ENCODE measurements around the gene NOC3L. TPM values are rescaled to one million over a fixed set of nuclear protein-coding genes. Genes with fewer than 3 reads are reported as not detected.
"Not testable (repeated sequence)": the region's sequence is repeated elsewhere in the genome, so short reads cannot be mapped to it uniquely, and the experiment has no call there.

NOC3L gene
- total RNA-seq, 1 experiment from 2014 or later: 37.1 TPM

DNA sequence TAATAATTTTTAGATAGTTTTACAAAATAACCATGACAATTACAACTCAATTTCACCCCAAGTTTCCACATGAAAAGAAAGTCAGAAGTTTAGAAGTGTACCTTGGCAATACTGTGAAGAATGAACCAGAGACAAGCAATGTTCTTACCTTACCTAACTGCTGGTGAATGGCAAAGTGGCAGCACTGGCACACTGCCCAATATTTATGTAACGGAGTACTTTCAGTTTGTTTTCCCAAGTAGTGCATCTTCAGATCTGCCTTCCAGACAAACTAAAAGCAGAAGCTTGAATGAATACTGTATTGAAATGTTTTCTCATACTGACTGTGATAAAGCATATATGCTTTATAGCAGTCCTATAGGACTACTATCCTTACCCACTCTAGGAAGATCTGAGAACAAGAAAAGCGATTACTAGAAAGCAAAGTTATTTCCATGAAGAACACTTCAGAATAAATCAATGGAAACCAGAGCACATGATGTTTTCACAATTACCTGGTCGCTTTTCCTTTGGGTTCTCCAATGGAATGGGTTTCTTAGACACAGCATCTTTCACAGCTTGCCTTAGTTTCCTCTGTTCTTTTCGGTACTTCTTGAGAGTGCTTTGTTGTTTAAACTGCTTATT, 1.5 kb downstream of the NOC3L start:
- DNase-seq (ENCODE audit: low spot score): peak; percentile 29

DNA sequence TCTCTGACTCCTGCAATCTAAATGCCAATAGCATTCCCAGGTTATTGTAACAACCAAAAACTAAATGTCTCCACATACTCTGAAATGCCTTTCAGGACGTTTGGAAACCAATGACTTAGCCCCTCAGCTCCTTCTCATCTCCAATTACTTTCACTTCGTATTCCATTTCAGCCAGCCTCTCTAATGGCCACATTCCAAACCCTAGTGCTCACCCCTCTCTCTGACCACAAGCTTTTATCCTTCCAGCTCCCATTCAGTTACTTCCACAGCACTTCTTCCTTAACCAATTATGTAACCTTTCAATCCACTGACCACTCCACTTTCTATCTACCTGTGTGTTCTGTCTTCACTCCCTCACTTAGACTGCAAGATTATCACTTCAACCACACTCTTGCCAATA, 4.3 kb downstream of the NOC3L start:
- peak; percentile 85 for DNase-seq (ENCODE audit: low spot score)

DNA sequence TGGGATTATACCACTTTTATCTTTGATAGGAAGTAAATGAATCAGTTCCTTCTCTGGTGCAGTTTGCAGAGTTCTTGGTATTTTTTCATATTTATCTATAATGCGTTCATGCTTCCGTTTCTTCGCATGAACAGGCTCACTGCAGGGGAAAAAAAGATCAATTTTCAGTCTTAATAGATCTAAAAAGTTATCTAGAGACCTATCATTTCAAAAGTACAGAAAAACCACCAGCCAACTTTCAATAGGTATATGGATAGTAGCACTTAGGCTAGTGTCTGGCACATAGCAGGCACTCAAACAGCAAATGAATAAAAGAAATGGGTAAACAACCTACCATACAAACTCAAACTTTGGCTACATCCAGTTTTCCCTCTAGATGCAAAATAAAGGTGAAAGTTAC, 5.5 kb downstream of the NOC3L start:
- DNase-seq (ENCODE audit: low spot score): no peak

DNA sequence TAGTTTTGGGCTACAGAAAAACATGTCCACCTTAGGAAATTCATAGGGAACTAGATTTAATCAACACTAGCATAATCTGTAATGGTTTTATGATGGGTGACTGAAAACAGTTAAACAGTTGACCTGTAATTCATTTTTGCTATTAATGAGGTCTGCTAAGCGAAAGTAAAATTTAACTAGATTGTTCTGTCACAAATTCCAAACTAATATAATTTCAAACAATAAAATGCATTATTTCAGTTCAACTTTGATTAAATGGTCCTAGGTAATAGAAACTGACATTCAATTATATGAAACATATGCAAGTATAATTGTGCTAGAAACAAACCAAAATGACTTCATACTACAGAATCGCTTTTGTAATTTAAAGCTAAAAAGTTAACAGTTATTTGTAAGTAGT, 6.9 kb downstream of the NOC3L start:
- no peak for DNase-seq (ENCODE audit: low spot score)

DNA sequence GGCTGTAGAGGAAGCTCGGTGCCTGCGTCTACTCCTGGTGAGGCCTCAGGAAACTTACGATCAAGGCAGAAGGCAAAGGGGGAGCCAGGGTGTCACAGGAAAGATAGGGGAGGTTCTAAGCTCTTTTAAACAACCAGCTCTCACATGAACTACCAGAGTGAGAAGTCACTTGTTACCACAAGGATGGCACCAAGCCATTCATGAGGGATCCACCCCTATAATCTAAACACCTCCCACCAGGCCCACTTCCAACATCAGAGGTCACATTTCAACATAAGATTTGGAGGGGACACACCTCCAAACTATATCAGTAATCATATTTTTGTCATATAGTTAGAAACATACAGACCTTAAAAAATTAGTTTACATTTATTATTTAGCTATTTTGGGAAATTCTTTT, 9.4 kb downstream of the NOC3L start:
- DNase-seq (ENCODE audit: low spot score): no peak

DNA sequence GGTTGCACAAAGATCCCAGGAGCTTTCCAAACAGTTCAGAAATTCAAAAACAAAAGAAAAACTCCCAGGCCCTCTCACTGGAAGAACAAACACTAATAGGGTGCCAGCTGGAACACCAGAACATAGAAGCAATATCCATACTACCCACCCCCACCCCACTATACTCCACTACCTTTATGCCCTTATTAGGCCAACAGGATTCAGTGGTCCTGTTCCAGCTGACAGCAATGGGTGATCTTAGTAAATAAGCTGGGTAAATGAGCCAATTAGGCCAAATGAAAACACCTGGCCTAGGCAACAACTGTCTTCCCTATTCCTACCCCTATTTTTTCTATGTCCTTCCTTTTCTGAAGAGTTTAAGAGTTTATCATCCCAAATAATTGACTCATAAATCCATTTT, 11.7 kb downstream of the NOC3L start:
- DNase-seq (ENCODE audit: low spot score): no peak

DNA sequence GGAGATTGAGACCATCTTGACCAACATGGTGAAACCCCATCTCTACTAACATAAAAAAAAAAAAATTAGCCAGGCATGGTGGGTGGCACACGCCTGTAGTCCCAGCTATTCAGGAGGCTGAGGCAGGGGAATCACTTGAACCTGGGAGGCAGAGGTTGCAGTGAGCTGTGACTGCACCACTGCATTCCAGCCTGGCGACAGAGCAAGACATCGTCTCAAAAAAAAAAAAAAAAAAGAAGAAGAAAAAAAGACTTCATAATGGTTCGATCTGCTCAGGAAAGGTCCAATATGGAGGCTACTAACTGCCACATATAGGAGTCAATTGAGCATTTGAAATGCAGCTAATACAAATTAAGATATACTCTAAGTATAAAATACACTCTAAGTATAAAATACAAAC, 12.2 kb downstream of the NOC3L start:
- not testable (repeated sequence) for DNase-seq (ENCODE audit: low spot score)

DNA sequence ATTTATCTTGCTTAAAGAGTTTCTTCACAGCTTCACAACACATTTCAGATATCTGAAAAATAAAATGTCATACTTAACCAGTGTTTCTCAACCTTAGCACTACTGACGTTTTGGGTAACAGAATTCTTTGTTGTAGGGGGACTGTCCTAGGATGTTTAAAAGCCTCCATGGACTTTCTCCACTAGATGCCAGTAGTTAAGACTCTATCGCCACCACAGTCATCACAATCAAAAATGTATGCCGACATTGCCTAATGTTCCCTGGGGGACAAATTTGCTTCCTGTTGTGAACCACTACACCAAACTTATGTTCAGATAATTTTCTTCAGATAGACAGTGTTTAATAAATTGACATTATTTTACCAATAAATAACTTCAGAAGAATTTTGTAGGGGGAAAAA, 13.4 kb downstream of the NOC3L start:
- DNase-seq (ENCODE audit: low spot score): no peak

DNA sequence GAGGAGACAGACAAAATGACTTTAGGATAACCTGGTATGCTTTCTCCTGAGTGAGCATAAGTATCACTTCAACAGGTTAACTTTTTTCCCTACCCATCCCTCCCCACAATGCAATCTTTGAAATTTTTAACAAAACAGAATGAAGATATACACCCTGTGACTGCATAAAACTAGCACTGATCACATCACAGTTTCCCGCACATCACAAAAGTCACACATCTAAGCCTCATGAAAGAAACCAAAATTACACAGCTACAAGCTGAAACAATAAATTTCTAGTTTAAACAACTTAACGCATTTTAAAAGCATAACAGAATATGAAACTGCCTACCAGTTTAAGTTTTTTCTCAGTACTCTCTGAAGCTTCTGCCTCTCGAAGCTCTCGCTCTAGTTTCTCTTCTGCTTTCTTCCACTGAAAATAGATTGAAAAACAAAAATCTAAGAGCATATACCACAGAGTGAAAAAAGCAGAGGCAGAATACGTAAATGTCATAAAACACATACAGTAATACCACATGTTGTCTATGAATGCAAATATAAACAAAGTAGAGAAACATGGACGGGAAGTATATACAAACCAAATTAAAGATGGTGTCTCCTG, 18.1 kb downstream of the NOC3L start:
- DNase-seq (ENCODE audit: low spot score): no peak

DNA sequence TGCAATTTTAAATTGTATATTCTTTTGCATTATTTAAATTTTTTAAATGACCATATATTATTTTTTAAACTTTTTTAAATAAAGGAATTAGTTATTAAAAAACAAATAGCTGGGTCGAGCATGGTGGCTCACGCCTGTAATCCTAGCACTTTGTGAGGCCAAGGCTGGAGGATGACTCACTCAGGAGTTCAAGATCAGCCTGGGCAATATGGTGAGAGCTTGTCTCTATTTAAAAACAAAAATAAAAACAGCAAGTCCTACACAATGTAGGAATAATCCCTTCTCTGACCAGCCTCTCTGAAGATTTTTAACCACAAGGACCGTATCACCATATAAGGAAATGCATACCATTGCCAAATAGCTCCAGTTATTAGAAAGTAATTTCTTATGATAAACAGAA, 19.6 kb downstream of the NOC3L start:
- no peak for DNase-seq (ENCODE audit: low spot score)

DNA sequence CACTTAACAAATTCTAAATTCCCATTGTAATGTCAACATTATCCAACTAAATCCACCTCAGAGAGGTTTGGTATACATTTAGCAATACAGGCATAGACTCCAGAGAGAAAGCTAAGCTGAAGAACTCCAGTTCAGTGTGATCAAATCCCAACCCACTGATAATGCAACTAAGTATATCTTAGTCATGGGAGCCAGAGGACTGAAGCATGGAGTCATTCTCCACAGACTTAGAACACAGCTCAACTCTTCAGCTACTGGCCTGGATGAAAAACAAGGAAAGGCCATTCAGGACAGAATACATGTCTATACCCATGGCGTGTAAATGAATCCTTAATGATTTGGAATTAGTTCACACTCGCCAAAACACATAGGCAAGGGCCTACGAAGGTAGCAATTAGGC, 27.9 kb downstream of the NOC3L start:
- no peak for DNase-seq (ENCODE audit: low spot score)

DNA sequence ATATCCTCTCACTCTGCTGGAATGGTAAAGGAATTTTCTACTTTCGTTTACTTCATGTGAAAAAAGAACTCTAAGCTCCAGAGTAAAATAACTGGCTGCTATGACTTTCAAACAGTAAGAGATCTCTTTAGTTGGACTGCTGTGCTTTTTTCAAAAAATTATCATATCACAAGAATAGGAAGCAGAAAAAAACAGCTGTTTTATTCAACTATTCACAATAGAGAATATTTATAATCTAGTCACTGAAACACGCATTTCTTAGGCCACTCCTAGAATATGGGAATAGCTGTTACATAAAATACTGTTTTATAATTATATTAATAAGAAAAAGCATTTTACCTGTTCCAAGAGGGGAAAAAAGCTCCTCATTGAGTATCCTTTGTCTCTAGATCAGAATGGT, 29.7 kb downstream of the NOC3L start:
- no peak for DNase-seq (ENCODE audit: low spot score)

DNA sequence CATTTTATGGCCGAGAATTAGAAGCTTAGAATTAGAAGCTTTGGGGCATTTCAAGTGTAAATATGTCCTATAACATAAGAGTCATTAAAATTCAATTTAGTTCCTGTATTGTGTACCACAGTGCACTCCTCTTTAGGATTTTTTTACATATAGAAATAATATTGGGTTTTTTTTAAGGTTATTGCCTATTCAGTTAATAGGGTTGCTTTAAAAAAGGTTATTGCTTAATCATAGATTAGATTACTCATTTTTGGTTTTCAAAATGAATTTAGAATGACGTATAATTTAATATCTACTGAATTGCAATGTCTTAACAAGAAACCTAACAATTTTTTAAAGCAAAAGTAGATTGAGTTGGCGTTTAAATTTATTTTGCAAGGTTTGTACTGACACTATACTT, 34.1 kb downstream of the NOC3L start:
- no peak for DNase-seq (ENCODE audit: low spot score)

DNA sequence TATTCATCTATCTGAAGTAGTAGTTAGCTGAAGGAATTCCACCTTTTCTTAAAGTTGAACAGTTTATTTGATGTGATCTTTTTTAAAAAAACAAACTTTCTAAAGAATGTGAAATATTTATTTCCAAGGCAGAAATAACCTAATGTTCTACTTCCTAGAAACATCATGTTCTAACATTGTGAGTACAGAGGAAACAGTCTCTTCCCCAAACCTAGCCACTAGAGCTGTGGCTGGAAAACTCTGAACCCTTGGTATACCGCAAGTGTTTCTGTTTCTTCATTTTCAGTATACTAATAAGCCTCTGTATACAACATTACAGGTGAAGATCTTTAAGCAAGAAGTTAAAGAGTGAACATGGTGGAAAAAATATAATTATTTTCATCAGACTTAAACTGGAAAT, 35.1 kb downstream of the NOC3L start:
- DNase-seq (ENCODE audit: low spot score): no peak

DNA sequence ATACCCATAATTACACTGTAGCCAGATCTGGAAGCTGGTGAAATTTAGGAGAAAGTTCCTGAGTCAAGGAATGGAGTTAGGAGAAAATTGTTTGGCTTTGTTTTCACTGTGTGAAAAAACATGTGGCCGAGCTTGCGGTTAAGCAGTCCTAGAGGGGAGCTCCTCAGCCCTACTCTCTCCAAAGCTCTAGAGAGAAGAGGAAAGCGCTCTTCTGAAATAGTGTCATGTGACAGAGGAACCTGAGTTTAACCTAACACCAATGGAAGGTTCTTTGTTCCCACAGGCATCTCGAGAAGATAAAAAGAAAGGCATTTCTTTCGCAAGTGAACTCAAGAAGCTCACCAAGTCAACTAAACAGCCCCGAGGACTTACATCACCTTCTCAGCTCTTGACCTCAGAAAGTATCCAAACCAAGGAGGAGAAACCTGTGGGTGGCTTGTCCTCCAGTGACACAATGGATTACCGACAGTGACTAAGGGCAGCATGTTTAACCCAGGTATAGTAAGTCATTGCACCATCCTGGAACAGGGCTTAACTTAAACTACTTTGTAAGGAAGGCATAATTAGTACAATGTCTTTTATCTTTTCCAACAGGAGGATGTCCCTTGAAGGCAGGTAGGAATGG, 38.0 kb downstream of the NOC3L start:
- no peak for DNase-seq (ENCODE audit: low spot score)

DNA sequence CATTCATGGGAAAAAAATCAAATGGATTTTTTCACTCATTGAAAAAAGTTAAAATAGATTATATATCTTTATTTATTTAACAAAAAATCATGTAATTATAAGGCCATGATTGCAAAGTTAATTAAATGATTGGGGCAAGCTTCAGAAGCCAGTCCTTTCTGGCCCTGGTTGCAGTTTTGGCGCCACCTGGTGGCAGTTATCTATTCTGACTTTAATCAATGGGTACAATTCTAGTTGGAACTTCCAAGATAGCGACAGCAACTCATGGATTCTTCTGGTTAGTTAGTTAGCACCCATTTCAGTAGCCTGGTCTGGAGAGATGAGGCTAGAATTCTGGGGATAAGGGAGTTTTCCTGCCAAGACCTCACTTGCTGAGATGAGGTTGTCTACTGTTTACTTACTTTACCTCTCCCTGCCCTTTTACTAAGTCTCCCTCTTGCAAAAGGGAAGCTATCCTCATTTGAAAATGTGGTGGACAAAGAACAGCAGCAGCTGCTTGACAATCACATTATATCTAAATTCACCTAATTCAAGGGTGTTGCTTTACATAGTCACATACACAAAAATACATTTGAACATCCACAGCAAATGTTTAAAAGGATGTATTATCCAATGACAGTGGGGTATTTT, 42.3 kb downstream of the NOC3L start:
- DNase-seq (ENCODE audit: low spot score): peak; percentile 42

DNA sequence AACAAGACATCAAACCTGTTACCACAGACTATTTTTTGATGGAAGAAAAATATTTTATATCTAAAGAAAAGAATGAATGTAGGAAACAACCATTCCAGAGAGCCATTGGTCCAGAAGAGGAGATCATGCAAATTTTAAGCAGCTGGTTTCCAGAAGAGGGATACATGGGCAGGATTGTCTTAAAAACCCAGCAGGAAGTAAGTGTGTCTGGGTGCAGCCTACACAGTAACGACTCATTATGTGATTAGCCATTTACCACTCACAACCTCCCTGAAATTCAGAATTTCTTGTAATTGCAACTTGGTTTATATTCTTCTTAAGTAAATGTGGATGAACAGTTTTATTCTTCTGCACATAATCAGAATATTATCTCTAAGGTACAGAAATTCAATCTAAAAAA, 46.2 kb downstream of the NOC3L start:
- no peak for DNase-seq (ENCODE audit: low spot score)

DNA sequence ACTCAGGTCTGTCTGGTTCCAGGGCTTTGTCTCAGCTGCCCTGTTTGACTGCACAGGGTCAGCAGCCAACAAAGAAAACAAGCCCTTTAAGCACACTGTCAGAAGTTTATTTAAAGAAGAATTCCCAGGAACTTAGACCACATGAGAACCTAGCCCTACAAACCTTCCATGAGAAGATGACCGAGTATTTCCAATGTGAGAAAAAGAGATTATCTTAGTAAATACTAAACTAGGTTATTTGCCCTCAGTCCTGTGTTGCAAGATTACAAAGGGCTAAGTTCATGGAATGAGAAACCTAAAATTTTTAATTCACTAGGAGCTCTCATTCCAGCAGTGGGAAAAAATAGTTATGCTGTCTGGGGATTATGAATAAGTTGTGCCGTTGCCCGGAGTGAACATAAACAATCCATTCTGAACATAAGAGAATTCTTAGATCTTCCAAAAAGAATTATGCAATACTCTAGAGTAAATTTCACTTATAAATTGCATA, 46.7 kb downstream of the NOC3L start:
- DNase-seq (ENCODE audit: low spot score): no peak

DNA sequence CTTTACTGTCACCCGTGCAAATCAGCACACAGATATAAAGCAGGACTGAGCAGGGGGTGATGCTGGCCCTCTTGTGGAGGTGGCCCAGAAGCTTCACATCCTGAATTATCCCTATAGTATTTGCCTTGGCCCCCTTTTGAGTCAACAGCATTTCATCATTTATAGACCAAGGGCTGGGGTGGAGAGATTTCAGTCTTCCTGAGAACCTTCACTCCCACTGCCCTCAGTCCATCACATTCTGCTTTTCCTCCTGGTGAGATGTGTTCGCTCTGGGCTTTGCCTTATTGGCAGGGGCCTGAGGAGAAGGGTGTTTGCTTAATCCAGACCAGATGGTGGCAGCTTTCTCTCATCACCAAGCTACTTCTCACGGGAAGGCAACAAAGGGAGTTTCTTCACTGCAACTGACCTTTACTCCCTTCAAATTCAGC, 47.7 kb downstream of the NOC3L start:
- no peak for DNase-seq (ENCODE audit: low spot score)

DNA sequence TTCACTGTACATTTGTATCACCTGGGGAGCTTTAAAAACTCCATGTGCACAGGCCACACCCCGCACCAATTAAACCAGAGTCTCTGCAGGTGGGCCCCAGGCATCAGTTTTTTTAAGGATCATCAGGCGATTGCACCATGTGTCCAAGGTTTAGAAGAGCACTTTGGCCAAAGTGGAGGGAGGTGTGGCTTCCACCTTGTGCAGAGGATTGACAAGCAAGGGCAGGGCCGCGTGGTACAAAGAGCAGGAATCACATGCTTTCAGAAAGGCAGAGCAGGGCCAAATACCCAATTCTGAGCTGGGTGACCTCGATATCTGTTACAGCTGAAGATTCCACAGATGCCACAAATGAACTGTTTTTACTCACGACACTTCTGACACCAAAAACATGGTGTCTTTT, 52.4 kb downstream of the NOC3L start:
- no peak for DNase-seq (ENCODE audit: low spot score)

DNA sequence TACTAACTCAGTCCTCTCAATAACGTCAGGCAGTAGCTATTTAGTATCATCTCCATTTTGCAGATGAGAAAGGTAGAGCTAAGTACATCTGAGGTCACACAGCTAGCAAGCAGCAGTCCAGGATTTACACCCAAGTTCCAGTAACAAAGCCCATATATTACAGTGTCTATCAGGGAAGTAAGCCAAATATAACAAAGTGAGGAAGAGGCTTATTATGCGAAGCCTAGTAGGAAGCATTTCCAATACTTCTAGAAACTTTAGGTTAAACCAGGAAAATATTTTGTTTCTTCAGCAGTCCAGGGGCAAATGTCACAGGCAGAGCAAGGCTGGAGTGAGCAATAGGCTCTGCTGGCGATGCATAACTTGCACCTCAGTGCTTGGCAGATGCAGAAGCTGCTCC, 53.9 kb downstream of the NOC3L start:
- DNase-seq (ENCODE audit: low spot score): no peak

DNA sequence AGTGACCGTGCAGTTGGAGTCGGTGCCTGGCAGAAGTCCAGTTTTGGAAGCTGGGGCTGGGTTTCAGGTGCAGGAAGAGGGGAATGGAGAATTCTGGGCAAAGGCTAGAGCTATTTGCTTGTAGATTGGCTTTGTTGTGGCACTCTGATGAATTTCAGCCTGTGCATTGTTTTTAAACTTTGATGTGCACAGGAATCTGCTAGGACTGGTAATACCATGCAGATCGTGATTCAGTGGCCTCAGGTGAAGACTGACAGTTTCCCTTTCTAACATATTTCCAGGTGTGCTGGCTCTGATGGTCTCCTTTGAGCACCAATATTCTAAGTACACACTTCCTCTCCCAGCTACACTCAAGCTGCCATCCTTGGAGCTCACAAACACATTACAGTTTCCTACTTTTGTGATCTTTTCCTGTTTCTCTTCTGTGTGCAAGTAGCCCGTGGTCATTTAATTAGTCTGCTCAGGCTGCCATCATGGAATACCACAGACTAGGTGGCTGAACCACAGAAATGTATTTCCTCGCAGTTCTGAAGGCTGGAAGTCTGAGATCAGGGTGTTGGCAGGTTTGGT, 55.6 kb downstream of the NOC3L start:
- no peak for DNase-seq (ENCODE audit: low spot score)

DNA sequence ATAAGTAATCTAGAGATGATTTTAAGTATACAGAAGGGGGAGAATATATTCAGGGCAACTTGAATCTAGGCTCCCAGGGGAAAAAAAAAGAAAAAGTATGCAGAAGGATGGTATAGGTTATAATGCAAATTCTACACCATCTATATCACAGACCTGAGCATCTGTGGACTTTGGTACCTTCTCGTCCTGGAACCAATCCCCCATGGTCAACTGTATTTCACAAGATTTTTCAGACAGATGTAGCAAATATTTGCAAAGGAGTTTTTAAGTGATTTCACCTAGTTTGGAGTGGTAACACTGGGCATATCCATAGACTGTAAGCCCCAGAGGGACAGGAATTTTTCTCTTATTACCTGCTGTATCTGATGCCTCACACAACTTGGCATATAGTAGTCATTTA, 58.8 kb downstream of the NOC3L start:
- no peak for DNase-seq (ENCODE audit: low spot score)

Measured in H4 (cell line).